GM19328 (cell line): ENCODE results near the gene HTRA3.

Source experiments
- ATAC-seq: cut with Tn5 transposase; IDR thresholded peaks from one replicate; pipeline ENCODE4 v1.9.1; 2021; ENCODE audit warnings: mild to moderate bottlenecking, moderate library complexity; ENCODE audit not compliant: unreplicated experiment

HTRA3 gene

GRCh38 chr4:8233672-8234484, 35.7 kb upstream of the HTRA3 start:
- ATAC-seq: no peak

DNA sequence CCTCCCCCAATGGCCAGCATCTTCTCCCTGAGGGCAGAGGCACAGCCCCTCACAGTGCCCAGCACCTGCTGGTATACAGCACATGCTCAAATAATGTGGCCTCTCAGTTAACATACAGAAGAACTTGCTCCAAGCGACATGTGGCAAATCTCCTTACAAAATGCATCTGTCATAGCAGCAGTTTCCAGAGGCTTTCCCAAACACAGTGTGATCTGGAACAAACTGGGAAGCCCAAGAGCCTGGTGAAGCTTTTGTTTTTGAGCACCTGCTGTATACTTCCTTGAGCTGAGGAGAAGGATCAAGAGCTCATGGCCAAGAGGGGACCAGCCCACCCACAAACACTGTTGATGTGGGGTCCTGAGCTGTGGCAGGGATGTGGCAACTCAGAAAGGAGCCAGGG, 34.8 kb upstream of the HTRA3 start:
- ATAC-seq: no peak

- ATAC-seq: no peak
Measured at GRCh38 chr4:8235224-8235623, 34.3 kb upstream of the HTRA3 start.

- ATAC-seq: no peak
Measured at GRCh38 chr4:8235686-8236085, 33.9 kb upstream of the HTRA3 start.

DNA sequence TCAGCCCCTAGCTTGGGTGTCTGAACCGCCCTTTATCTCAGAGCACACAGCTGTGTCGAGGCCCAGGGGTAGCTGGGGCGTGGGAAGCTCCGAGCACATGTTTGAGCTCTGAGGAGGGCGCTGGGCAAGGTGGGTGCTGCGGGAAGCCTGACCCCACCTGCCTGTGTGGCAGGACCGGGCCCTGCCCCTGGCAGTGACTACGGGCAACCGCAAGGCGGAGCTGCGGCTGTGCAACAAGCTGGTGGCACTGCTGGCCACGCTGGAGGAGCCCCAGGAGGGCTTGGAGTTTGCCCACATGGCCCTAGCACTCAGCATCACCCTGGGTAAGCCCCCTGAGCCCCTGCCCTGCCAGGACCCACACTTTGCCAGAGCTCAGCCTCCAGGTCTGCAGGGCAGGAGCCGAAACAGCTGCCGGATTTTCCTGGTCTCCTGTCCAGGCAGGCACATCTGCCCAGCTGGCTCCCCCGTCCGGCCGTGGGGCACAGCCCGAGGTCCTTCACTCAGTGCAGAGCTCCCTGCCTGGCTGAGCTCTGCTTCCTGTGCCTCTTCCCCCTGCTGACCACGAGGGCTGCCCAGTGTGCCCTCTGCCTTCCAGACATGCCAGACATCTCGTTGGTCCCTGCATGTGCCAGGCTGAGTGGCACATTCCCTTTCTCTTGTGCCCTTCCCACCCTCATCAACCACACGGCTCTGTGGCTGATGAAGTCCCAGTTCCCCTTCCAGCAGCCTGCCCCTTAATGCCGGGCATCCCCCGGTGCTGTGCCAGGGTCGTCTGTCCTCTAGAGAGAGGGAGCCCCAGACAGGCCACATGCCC, 33.2 kb upstream of the HTRA3 start:
- no peak for ATAC-seq

- ATAC-seq: no peak
Measured at GRCh38 chr4:8236920-8237195, 32.7 kb upstream of the HTRA3 start.

- no peak for ATAC-seq
Measured at GRCh38 chr4:8237256-8237989, 32.1 kb upstream of the HTRA3 start.

DNA sequence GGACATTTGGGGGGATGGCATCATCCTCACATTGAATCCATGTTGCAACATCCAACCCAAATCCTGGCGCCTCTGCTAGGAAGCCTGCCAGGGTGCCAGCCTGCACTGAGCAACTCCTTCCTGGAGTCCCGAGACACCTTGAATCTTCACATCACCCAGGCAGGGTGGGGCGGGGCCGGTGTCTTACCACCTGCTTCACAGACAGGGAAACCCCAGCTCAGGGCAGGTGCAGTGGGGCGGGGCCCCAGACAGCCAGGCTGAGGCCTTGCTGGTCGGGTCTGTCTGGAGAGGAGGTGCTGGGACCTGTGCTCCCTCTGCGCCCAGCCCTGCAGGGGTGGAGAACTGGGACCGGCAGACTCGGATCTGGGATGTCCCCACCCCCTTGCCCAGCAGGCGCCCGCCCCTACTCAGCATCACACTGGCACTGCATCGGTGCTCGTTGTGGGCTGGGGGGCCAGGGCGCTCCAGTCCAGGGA, 31.5 kb upstream of the HTRA3 start:
- no peak for ATAC-seq

DNA sequence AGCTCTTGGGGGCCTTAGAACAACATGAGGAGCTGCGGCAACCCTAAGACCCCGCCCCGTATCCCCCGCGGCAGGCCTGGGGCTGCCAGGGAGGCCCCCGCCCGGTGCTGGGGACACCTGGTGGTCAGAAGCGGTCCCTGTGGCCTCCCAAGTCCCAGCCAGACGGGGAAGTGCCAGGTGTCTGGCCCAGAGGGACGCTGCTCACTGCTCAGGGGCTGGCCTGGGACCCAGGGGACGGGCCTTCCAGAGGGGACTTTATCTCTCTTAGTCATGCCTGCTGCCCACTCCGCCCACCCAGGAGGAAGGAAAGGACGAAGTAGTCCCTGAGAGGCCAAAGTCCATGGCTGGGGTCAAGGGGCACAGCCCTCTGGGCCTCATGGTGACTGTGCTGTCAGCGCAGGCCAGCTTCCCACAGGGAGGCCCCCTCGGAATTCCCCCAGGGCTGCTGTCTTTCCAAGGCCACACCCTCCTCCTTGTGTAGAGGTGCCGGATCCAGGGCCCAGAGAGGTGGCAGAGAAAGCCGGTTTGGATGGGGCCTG, 31.0 kb upstream of the HTRA3 start:
- ATAC-seq: no peak

DNA sequence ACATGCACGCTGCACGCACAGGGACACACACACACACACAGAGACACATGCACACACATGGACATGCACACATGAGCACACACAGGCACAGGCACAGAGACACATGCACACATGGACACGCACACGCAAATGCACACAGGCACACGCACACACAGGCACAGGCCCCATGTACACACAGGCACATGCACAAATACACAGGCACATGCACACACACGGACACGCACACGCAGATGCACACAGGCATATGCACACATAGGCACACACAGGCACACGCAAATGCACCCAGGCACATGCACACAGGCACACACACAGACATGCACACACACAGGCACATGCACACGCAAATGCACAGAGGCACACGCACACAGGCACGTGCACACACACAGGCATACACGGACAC, 30.3 kb upstream of the HTRA3 start:
- no peak for ATAC-seq

GRCh38 chr4:8239661-8240060, 29.9 kb upstream of the HTRA3 start:
- no peak for ATAC-seq

- no peak for ATAC-seq
Measured at GRCh38 chr4:8240211-8241041, 29.1 kb upstream of the HTRA3 start.

DNA sequence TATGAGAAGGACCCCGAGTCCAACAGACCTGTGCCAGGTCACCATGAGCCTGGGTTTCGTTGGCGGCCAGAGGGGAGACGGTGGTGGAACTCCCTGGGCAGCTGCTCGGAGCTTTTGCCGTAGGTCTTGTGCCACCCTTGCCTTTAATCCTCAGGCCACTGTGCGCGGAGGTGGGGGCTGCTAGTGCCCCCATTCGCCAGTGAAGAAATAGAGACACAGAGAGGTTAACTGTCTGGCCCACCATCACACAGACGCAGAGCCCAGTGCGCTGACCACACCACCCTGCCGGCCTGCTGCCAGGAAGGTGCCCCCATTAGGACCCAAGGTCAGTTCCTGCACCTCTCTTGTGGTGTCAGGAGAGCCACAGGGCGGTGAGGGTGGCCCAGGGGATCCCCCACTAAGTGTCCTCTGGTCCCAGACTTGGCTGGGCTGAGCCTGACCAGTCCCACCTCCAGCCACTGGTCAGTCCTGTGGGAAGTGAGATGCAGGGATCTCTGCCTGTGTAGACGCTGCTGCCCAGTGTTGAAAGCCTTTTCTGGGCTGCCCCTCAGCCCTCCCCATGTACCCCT, 28.3 kb upstream of the HTRA3 start:
- ATAC-seq: no peak

GRCh38 chr4:8241895-8242696, 27.5 kb upstream of the HTRA3 start:
- no peak for ATAC-seq

DNA sequence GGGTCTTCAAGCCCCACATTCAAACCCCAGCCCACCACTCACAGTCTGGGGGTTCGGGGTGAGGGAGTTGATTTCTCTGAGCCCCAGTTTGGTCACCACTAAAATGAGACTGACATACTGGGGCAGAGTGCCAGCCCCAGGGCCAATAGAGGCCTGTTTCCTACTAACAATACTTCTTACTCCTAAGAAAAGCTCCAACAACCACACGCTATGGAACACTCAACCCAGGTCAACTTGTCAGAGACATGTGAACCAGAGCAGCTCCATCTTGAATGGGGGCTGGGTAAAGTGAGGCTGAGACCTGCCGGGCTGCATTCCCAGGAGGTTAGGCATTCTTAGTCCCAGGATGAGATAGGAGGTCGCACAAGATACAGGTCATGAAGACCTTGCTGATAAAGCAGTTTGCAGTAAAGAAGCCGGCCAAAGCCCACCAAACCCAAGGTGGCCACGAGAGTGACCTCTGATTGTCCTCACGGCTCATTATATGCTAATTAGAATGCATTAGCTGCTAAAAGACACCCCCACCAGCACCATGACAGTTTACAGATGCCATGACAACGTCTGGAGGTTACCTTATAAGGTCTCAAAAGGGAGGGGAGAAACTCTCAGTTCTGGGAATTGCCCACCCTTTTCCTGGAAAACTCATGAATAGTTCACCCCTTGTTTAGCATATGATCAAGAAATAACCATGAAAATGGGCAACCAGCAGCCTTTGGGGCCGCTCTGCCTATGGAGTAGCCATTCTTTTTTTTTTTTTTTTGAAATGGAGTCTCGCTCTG, 26.6 kb upstream of the HTRA3 start:
- no peak for ATAC-seq

GRCh38 chr4:8244001-8244757, 25.4 kb upstream of the HTRA3 start:
- no peak for ATAC-seq

DNA sequence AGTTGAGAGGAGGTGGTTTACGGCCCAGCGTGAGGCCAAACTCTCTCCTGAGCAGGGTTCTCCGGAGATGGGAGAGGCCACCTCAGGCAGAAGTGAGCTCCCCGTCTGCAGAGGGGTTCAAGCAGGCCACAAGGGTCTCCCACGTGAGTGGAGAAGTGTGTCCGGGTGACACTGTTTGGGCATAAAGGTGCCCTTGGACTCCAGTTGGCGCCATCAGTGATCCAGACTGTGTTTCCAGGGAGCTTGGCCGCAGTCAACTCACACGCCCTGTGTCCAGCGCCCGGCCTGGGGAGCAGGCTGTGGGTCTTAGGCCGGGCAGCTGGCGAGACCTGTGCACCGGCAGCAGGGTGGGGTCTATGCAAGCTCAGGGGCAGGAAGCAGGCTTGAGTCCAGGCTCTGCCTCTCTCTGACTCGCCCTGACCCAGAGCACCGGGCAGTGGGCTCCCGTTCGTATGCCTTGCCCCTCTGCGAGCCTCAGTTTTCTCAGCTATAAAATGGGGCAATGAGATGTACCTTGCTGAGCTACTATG, 24.6 kb upstream of the HTRA3 start:
- ATAC-seq: no peak
